ENCODE data around the gene WASF2. TPM values are rescaled to one million over a fixed set of nuclear protein-coding genes. Genes with fewer than 3 reads are reported as not detected.

Gene WASF2
- total and polyA plus RNA-seq, 2 of the 8 experiments (the other 6 are each of a cell fraction or from before 2014, with no cell fraction given) = 32.1 to 86.6 TPM

DNA sequence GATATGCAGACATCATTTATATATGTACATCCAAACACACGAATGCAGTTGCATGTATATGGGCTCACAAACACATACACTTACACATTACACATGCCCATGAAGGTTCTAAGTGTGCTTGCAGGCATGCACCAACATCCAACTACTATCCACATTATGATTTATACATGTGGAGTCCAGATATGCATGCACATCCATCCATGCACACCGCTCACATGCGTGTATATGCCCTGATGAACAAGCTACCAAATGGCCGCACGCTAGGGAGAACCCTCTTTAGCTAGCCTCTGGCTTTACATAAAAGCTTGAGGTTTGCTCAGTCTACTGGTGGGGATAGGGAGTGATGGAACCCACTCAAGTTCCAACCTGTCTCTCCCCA, 89.0 kb downstream of the WASF2 start:
- no peak overlapping the region for H2BK5ac ChIP-seq (ENCODE audit: low read depth, low read length)
- H3K27me3 ChIP-seq (replicated peaks in 1 of 4; ENCODE audit: control insufficient read depth in 3 of 4, extremely low read depth in 1 of 4, insufficient read depth in 3 of 4, low read length in 3 of 4) = no peaks in the 10 kb centered on the region
- H2BK12ac ChIP-seq (ENCODE audit: low read depth, low read length) = no peak overlapping the region
- no peak overlapping the region for H3K4me2 ChIP-seq (ENCODE audit: insufficient read depth in 1 of 2, low read depth in 2 of 2, low read length in 2 of 2)
- FAIRE-seq (no peak), DNase-seq (ENCODE audit: low read depth in 1 of 2, low spot score in 2 of 2) (no peak)
- H4K91ac ChIP-seq (replicated peaks; ENCODE audit: insufficient read length, low read length) = no peak overlapping the region
- no peak overlapping the region for H2AFZ ChIP-seq (ENCODE audit: low read length)
- no peak overlapping the region for H2BK120ac ChIP-seq (replicated peaks; ENCODE audit: low read depth, low read length)
- no peaks in the 10 kb centered on the region for H3K36me3 ChIP-seq (ENCODE audit: control insufficient read depth in 2 of 4, insufficient read depth in 4 of 4, low read length in 3 of 4)
- H3K14ac ChIP-seq (ENCODE audit: insufficient read length) = no peak overlapping the region
- CTCF ChIA-PET (ENCODE audit: partially characterized antibody) = interaction anchor here (0.6 to 37.8 kb wide), 16 partner anchors 13 to 261 kb away, joined by 3 to 863 read pairs (median 10); partner anchors contain the start of genes AHDC1, GPR3 and MAP3K6
- peaks cover 9 to 43% (median 21%) of the 10 kb centered on the region in 4 experiments for H3K4me1 ChIP-seq (replicated peaks in 1 of 4; ENCODE audit: control insufficient read depth in 3 of 4, insufficient read depth in 4 of 4, low read length in 3 of 4)
- H3K23me2 ChIP-seq (ENCODE audit: low read depth, low read length) = no peaks in the 10 kb centered on the region
- H2BK15ac ChIP-seq (ENCODE audit: low read length) = no peak overlapping the region
- no peak overlapping the region for H3K27ac ChIP-seq (ENCODE audit: low read depth, low read length)
- no peak overlapping the region for H3K4me3 ChIP-seq (ENCODE audit: extremely low read depth in 1 of 4, insufficient read depth in 2 of 4, low read depth in 3 of 4, low read length in 4 of 4)
- H3K23ac ChIP-seq (ENCODE audit: insufficient read length) = no peak overlapping the region
- H3K9me3 ChIP-seq (ENCODE audit: insufficient read depth in 2 of 2, low read depth in 1 of 2, low read length in 1 of 2) = no peaks in the 10 kb centered on the region
- no peak overlapping the region for H3K4ac ChIP-seq (replicated peaks; ENCODE audit: insufficient read length, low read depth, low read length)
- POLR2A ChIA-PET (ENCODE audit: partially characterized antibody) = interaction anchor here (1.0 to 1.6 kb wide), 5 partner anchors 8 to 204 kb away, joined by 3 to 6 read pairs (median 3); partner anchors contain the start of gene MAP3K6
- H4K5ac ChIP-seq (ENCODE audit: insufficient read length, low read depth, low read length) = no peak overlapping the region
- H3K9ac ChIP-seq (replicated peaks in 1 of 4; ENCODE audit: extremely low read depth in 1 of 4, low read depth in 3 of 4, low read length in 3 of 4) = no peak overlapping the region
- H2AK5ac ChIP-seq (ENCODE audit: low read depth, low read length) = no peak overlapping the region
- no peaks in the 10 kb centered on the region for H3K79me2 ChIP-seq (ENCODE audit: control insufficient read depth in 1 of 2, insufficient read depth in 2 of 2, low read length in 2 of 2)
- 93% methylated on average over 5 of the region's 5 CpGs; no CpG with 5 or more reads in 1 of the 2 experiments for WGBS, 2 experiments (ENCODE audit: extremely low coverage in 1 of 2, insufficient coverage in 1 of 2, insufficient read length in 1 of 2, insufficient replicate concordance in 2 of 2, low coverage in 1 of 2, low lambda C conversion rate in 2 of 2, missing lambda C conversion rate in 1 of 2)
- no peaks in the 10 kb centered on the region for H3K79me1 ChIP-seq (ENCODE audit: low read depth, low read length)
- peaks cover 0 to 4% of the 10 kb centered on the region in 2 experiments for H4K20me1 ChIP-seq (replicated peaks in 1 of 2; ENCODE audit: control insufficient read depth in 1 of 2, insufficient read depth in 2 of 2, low read length in 2 of 2)
- no peak overlapping the region for H3K56ac ChIP-seq (replicated peaks; ENCODE audit: insufficient read length, low read depth, low read length)
- H3K18ac ChIP-seq (ENCODE audit: extremely low read depth, low read length) = no peak overlapping the region
- TF ChIP-seq FOSL1 (IDR thresholded peaks at IDR 0.05; ENCODE audit: insufficient read depth, low read depth, low read length) = no peak
- TF ChIP-seq RFX5 (IDR thresholded peaks at IDR 0.05; ENCODE audit: borderline replicate concordance, low read depth, low read length) = no peak
- peak; percentile 51; the same call in 1 of the 2 replicates for TF ChIP-seq POLR2AphosphoS5 (IDR thresholded peaks at IDR 0.05; ENCODE audit: low read depth, low read length)
- no peak for TF ChIP-seq JUN (IDR thresholded peaks at IDR 0.05; ENCODE audit: low read depth, low read length)
- no peak overlapping the region for H2BK20ac ChIP-seq (ENCODE audit: low read length)
- H4K8ac ChIP-seq (ENCODE audit: extremely low read depth, insufficient read depth, low read length) = no peak overlapping the region

All from H1 (cell line).